HG03039 (cell line): Measurements from ENCODE around the gene RRP1B.

Experiments
- ATAC-seq: cut with Tn5 transposase; IDR thresholded peaks from one replicate; pipeline ENCODE4 v1.9.1; 2021; ENCODE audit warnings: mild to moderate bottlenecking, moderate library complexity; ENCODE audit not compliant: unreplicated experiment

The RRP1B gene

DNA sequence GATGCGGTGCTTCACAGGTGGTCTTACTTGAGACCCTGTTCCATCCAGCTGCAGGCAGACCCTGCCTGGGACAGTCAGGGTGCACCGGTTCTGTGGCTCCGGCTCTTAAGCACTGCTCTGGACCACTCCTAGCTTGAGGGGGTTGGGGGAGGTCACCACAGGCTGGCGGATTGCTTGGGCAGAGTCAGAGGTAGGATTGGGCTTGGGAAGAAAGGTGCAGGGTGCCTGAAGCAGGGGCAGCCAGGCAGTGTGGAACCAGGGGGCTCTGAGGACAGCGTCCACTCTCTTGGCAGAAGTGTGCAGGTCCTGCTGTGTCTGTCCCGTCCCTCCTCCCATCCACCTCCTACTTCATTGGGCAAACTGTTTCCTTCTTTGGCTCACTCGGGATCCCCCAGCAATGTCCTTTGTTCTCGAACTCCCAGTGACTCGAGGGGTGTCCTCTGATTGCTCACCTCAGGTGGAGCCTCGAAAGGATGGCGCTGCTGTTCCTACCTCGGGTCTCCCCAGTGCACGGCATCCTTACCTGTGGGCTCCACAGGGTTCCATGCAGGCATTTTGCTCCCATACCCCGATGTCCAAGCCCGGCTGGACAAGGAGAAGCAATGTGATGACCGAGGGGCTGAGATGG is 61.3 kb downstream of the RRP1B start:
- ATAC-seq, result no peak

DNA sequence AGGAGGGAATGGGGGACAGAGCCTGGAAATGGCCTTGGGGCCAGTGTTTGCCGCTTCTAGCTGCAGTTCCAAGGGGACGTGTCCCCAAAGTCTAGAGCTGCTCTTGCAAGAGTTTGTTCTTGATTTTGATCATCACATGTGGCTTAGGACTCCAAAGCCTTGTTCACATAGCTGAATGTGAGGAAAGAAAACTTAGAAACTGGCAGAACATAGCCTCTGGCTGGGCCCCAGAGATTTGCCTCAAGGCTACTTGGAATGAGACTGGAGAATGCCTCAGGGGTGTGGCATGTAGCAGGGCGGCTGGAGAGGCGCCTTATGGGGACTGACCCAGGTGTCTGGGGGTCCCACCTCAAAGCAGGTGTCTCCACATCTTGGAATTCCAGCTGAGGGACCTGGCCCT is 61.8 kb downstream of the RRP1B start:
- ATAC-seq, result no peak

DNA sequence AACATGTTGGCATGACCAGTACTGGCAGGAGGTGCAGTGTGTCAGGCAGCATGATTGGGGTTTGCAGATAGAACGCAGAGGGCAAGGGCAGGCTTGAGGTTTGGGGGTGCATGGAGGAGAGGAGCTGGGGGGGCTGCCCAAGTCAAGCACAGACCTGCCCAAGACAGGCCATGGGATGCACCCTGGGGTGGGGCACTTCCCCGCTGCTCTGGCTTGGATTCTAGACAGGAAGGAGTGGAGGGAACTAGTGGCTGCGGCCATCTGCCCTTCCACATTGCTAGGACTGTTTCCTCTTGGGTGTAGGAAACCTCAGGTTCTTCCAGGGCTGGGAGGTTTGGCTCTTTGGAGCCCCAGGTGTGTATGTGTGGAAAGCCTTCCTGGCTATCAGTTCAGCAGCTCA is 62.6 kb downstream of the RRP1B start:
- ATAC-seq, result no peak

DNA sequence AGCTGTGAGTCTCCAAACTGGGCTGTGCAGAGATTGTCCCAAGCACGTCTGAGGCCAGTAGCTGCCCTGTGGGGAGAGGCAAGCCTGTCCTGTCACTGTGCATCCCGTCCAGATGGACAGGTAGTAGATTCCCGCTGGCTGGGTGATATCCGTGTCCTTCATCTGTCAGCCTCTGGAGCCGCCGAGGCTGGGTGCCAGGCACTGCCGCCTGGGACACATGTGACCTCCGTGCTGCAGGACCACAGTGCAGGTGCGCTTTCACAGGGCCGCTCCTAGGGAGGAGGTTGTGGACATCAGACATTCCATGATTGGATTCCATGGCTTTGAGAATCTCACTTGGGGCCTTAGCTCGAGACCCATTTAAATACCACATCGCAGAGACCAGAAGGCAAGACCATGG is 64.3 kb downstream of the RRP1B start:
- no peak for ATAC-seq

DNA sequence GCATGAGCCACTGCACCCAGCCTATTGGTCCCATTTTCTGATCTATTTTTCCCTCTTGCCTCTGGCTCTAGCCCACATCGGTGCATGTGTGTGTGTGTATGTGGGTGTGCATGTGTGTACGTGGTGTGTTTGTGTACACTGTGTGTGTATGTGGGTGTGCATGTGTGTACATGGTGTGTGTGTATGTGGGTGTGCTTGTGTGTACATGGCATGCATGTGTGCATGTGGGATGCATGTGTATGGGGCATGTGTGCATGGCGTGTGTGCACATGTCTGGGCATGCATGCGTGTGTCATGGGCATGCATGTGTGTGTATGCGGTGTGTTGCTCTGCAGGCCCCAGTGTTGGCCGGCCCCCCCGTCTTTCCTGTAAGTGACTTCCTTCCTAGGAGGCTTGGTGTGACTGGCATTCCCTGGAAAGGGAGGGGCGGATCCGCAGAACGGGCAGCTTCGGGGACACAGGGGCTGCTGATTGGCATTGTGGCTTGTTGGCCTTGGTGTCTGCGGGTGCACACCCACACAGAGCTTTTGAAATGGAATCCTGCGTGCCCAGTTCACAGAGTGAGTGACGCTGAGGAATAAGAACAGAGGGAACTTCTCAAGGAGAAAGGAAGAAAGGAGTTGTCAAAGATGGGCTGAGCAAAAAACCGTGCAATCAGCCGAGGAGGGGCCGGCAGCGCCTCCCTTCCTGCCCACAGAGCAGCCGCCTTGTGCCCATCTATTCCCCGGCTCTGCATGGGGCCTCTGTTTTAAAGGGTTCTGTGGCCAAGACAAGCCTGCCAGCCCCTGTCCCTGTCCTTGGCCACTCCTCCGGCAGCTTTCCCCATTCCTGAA is 67.5 kb downstream of the RRP1B start:
- ATAC-seq, result no peak

DNA sequence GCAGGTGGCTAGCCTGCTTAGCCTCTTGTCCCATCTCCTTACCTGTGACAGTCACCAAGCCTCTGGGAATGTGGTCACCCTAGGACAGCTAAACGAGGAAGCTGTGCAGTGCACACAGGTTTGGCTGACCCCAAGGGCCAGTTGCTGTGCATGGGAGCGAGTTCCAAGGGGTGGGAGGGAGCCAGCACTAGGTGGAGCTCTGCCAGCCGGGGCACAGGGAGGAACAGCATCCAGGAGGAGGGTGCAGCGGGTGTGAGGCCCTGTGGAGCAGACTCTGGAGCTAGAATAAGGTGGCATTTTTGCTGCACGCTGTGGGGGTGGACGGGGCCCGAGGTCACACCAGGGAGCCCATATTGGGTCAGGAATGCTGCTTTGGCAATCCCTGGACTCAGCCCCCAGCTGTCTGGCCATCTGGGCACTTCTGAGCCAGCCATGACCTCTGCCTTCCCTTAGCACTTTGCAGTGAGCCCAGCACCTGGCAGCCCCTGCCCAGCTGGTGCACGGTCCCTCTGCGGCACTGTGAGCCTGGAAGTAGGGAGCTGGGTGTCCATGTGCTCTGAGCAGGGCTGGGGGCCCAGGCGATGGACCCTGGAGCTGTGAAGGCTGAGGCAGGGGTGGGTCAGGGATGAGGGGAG is 68.3 kb downstream of the RRP1B start:
- no peak for ATAC-seq

DNA sequence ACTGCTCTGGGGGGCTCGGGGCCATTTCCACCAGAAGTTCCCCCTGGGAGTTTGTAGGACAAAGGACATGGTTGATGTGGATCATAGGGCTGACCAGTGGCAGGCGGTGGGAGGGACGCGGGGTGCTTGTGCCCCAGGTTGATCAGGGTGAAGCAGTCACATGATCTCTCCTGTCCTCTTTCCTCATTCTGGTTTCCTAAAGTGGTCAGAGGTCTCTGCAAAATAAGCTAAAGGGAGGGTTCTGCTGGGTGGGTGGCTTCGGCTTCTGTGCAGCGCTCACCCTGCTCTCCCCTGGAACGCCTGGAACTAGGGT is 68.8 kb downstream of the RRP1B start:
- ATAC-seq, result no peak

DNA sequence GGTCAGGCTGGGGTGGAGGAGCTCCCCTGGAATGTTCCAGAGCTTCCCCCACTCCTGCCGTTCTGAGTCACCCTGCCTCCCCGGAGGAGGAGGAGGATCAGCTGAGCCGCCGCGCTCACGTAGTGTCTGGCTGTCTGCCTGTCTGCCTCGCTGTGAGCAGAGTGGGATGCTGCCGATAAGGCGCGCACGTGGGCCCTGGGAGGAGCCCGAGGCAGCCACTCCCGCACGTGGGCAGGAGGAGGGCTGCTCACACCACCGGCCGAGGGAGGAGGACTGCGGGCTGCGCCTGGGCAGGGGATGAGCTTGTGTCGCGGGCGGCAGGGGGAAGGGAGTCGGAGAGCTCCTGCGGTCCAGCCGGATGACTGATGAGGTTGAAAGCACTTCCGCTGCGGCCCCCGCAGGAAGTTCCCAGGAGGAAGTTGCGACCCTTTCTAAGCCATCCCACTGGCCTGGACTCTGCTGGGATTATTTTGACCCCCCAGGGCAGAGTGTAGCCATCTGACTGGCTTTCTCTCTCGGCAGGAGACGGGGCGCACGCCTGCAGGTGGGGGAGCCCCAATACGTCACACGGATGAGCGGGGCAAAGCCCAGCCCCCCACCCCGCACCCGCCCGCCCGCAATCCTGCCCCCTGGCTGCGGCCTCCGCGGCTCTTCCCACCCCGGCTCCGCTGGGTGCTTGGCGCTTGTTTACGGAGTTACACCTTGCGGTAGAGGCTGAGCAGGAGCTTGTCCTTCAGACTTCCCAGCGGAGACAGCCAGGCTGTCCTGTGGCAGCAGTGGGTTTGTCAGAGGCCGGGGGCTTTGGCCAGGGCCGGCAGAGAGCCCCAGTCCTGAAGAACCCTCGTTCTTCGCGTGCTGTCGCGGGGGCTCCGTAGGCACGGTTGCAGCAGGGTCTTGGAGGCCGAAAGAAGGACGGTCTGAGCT is 69.4 kb downstream of the RRP1B start:
- ATAC-seq, result peak; percentile 62

DNA sequence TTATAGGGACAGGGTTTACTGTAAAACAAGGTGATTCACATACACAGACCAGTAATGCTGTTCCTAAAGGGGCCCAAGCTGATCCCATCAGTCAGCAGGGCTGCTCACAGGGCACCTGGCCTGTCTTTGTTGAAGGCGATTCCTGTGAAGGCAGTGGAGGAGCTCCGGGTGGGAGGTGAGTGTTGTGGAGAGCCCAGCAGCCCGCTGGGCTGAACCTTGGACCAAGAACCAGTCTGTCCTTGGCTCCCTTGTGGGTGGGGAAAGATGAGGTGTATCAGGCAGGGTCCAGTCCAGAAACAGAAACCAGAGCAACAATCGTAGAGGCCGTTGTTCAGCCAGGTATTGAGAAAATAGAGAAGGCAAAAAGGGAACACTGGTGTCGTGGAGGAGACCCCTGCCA is 72.1 kb downstream of the RRP1B start:
- ATAC-seq, result no peak

DNA sequence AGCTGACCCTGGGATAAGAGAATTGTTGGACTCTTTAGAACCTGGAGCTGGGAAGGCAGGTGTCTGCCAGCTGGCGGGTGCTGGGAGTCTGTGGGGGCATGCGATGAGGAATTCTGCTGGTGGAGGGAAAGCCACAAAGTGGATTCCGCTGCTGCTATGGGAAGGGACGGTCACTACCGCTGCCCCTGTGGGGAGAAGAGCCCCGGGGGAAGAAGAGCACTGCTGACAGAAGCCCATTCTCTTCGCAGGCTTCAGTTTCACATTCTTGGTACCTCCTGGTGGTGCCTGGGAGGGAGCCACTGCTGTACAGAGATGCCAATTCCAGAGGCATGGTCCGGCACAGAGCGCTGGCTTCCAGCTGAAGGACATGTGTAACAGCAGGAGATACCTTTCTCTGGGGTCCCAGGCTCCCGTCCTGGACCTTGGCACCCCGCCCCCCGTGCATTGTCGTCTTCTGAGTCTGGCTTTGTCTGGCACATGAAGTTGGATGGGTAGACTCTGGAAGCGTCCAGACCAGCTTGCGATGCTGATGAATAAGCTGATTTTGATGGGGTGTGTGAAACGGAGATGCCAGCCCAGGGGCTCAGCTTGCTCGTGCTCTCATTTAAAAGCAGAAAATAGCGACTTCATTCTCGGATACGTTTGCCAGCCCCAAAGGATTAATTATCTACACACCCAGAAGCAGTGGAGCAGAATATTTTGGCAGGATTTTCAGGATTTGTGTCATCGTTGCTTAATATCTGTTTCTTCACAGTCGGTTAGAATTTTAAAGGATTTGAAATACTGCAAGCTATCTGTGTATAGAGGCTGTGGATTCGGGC is 72.7 kb downstream of the RRP1B start:
- ATAC-seq, result no peak

DNA sequence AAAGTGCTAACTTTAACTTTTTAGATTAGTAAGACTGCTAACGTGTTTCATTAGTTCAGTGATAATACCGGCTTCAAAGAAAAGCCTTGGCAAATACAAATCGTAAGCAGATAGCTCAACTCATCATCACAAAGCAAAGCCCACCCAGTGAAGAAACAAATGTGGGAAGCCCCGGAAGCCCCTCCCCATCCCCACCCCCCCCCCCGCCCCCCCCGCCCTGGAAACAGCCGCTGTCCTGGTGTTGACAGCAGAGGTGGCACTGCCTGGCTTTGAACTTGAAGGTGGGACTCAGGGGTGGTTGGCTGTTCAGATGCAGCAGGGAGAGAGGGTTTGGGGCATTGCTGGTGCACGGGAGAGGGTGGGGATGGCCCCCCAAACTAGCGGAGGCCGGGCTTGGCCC is 73.7 kb downstream of the RRP1B start:
- ATAC-seq, result no peak

DNA sequence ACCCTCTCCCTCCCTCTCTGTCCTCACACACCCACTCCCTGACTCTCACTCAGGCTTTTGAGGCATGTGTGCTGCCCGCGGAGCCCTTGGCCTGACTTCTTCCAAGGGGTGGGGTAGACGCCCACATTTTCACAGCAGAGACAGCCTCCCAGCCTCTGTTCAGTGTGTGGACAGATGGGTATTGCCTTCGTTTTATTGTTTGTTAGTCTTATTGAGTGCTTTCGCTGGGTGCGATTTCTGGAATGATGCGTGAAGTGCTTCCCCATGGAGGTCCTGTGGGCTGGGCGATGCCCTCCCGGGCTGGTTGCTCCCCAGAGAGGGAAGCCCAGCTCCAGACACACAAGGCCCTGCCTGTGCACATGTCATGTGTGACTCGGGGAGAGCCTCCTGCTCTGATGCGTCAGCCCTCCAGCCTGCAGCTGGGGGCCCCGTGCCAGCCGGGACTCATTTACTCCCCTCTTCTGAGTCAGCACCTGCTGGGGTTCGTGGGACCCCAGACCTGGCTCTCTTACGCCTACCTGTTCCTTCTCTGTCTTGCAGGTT is 74.2 kb downstream of the RRP1B start:
- no peak for ATAC-seq

DNA sequence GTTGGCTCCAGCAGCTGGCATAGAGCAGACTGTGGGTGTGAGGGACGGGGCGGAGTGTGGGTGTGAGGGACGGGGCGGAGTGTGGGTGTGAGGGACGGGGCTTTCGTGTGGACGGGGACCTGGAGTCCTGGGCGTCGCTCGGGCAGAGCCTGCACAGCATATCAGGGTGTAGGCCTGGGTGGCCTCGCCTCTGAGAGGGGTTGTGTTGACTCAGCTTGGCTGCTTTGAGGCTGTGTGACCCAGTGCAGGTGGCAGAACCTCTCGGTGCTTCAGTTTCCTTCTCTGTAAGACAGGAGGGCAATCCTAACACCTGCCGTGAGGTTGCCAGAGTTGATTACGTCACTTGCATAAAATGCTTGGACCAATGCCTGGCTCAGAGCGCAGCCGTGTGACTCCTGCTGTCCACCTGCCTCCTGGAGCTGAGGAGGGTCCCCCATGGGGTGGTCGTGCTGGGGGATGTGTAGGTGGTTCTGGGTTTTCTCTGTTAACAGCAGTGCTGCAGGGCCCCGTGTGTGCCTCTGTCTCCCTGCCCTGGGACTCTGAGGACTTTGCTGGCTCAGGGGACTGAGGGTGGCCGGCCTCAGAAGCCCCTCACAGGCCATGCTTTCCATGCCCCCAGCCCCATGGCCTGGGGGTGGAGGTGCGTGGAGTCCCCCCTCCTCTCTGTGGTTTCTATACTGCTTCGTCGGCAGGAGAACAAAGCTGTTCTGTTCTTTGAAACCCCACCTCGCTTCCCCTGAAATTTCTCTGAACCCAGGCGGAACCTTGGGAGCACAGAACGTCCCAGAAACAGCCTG is 75.0 kb downstream of the RRP1B start:
- ATAC-seq, result no peak

DNA sequence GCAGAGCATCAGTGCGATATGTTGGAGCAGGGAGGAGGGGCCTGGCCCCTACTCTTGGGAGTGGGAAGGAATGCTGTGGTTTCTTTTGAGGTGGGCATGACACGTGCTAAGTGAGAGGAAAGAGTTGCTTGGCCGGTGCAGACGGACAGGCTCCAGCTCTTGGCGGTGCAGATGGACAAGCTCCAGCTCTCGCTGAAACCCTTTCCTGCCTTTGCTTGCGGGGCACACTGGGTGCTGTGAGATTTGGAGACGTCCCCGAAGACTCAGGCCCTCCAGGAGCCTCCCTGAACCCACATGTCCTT is 75.5 kb downstream of the RRP1B start:
- ATAC-seq, result no peak

DNA sequence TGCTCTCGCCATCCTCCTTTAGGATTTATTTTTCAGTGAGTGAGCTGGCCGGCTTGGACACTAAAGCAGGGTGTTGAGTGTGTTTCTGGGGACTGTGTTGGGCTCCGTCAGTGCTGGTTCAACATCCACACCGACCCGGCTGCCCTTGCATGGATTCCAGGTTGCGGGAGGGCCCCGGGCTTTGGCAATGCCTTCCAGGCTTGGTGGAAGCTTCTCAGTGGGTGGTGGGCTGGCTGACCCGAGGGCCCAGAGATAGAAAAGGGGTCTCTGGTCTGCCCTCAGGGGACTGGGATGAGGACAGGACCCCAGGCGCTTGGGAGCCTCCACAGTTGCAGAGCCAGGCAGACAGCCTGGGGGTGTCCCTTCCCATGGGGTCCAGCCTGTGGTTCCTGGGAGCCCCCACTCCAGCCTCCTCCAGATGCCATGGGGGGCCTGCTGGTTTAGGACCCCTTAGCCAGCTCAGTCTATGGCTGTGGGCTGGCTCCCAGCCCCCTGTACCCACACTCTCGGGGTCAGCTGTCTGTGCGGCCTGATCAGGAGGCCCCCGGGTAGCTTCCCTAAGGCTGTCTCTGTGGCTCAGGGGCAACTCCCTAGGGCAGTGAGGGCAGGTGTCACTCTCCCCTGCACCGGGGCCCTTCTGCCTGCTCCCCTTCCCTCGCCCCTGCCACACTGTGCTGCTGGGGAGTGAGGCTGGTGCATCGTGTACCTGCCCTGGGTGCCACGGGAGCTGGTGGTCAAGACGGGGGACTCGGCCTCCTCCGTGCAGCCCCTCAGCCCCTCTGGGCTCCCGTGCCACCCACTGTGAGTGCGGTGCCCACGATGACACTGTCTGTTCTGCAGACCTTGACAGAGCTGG is 76.1 kb downstream of the RRP1B start:
- ATAC-seq, result no peak

DNA sequence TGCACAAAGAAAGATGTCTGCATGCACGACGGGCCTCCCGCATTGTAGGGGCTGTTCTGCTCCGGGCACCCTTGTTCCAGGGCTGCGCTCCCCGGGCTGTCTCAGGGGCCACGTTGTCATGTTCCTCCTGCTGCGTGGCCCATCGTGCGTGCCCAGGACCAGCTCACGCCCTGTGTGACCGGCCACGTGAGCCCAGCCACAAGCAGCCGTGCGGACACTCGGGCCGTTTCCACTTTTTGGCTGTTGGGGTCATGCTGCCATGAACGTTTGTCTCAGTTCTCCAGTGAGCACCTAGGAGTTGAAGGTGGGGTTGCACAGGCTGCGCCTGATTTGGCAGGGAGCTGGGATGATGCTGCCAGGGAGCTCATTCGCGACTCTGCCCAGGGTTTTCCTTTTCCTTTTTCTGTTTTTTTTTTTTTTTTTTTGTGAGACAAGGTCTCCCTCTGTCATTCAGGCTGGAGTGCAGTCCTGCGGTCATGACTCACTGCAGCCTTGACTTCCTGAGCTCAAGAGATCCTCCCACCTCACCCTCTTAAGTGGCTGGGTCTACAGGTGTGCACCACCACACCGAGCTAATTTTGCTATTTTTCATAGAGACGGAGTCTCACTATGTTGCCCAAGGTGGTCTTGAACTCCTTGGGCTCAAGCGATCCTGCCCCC is 77.0 kb downstream of the RRP1B start:
- no peak for ATAC-seq

DNA sequence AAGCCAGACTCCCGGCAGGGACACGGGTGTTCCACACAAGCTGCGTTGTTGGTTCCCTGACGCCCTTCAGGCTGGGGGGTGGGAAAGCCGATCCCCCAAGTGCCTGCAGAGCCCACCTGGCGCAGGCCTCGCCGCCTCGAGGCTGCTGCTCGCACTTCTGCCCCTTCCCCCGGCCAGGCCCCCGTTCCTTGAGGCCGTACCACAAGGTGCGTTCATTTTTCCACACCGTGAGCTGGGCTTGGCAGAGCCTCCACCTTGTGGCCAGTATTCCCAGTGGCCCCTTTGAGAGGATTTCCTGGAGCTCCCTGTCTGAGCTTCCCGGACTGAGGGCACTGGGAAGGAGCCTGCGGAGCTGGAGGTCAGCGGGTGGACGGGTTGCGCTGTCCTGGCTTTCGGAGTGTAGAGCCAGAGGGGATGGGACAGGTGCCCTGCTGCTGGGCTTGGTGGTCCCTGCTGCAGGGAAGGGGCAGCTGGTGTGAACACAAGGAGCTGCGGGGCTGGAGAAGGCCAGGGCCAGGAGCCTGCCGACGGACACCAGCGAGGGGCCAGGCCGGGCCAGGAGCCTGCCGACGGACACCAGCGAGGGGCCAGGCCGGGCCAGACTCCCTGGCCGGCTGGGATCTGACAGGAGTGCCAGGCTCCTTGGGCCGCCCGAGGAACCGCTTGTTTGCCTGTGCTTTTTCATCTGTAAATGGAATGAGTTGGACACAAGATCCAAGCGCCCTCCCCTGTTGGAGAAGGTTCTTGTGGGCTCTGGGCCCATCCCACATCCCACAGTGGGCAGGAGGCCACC is 78.0 kb downstream of the RRP1B start:
- no peak for ATAC-seq
